T-helper 9 cell (primary cell): Measurements from ENCODE around the gene HOXA3.

ENCODE experiments used
- DNase-seq: peaks from one replicate; pipeline ENCODE4 v3.0.0-alpha.2; 2020

Gene HOXA3

GRCh38 chr7:27165996-27166530 is 13.7 kb upstream of the HOXA3 start:
- no peak for DNase-seq

- DNase-seq, result no peak
Measured at GRCh38 chr7:27165089-27165995, 13.0 kb upstream of the HOXA3 start, which contains the start of gene HOXA9. Gene HOXA9 (minus strand): TSS chr7:27165537. CDS start chr7:27165457, 80 bp downstream.

GRCh38 chr7:27164367-27165088 is 12.1 kb upstream of the HOXA3 start:
- no peak for DNase-seq

- DNase-seq, result no peak
Measured at GRCh38 chr7:27164045-27164366, 11.6 kb upstream of the HOXA3 start.

- DNase-seq, result no peak
Measured at GRCh38 chr7:27163288-27164044, 11.1 kb upstream of the HOXA3 start.

- no peak for DNase-seq
Measured at GRCh38 chr7:27162561-27163287, 10.3 kb upstream of the HOXA3 start.

GRCh38 chr7:27161721-27162560 is 9.6 kb upstream of the HOXA3 start:
- no peak for DNase-seq

GRCh38 chr7:27161214-27161720 is 8.9 kb upstream of the HOXA3 start:
- DNase-seq, result no peak

- peak; percentile 88 for DNase-seq
Measured at GRCh38 chr7:27160546-27161213, 8.3 kb upstream of the HOXA3 start.

- DNase-seq, result no peak
Measured at GRCh38 chr7:27160145-27160545, 7.8 kb upstream of the HOXA3 start.

- no peak for DNase-seq
Measured at GRCh38 chr7:27159266-27160144, 7.1 kb upstream of the HOXA3 start.

- no peak for DNase-seq
Measured at GRCh38 chr7:27158436-27159265, 6.3 kb upstream of the HOXA3 start.

GRCh38 chr7:27157702-27158431 is 5.5 kb upstream of the HOXA3 start:
- DNase-seq, result no peak

- DNase-seq, result no peak
Measured at GRCh38 chr7:27156916-27157701, 4.7 kb upstream of the HOXA3 start.

GRCh38 chr7:27156508-27156898 is 4.1 kb upstream of the HOXA3 start, which contains the start of gene HOXA7:
Gene HOXA7 (minus strand): TSS chr7:27156675. CDS start chr7:27156545, 130 bp downstream.
- no peak for DNase-seq

- DNase-seq, result no peak
Measured at GRCh38 chr7:27155816-27156507, 3.6 kb upstream of the HOXA3 start.
